ENCODE data around the gene SCAF1.

- TF ChIP-seq SPEN (CRISPR knock-in tag; IDR thresholded peaks at IDR 0.05; ENCODE audit: low read depth) (no peak), SRF (IDR thresholded peaks at IDR 0.05; ENCODE audit: low read depth, low read length) (no peak), POLR2A (IDR thresholded peaks at IDR 0.05; ENCODE audit: insufficient read depth in 1 of 2, low read depth in 2 of 2, low read length in 2 of 2) (no peak), PBX3 (CRISPR knock-in tag; IDR thresholded peaks at IDR 0.05; ENCODE audit: borderline replicate concordance) (no peak), KDM5A (IDR thresholded peaks at IDR 0.05; ENCODE audit: borderline replicate concordance, low read length) (no peak), SCMH1 (CRISPR knock-in tag; IDR thresholded peaks at IDR 0.05; ENCODE audit: borderline replicate concordance) (no peak), ZNF558 (CRISPR knock-in tag; IDR thresholded peaks at IDR 0.05; ENCODE audit: borderline replicate concordance) (no peak), DPF2 (CRISPR knock-in tag; IDR thresholded peaks at IDR 0.05; ENCODE audit: borderline replicate concordance, low read depth) (no peak), RFX5 (IDR thresholded peaks at IDR 0.05; ENCODE audit: low read depth, low read length) (no peak)
Measured at GRCh38 chr19:49605605-49606004, 36.4 kb upstream of the SCAF1 start.

Measured in HepG2 (cell line).